Airway epithelial cell (primary cell): ENCODE results near the gene KCNJ11. TPM values are rescaled to one million over a fixed set of nuclear protein-coding genes. Genes with fewer than 3 reads are reported as not detected.

Source experiments
- total RNA-seq: library from RNA; depleted of rRNA; stranded (reverse); fragments of >200 nt; gene quantifications from 2 replicates; pipeline ENCODE4 v1.2.3, GENCODE V29; 2015

The KCNJ11 gene
- total RNA-seq: 0.07 and 0.23 TPM in 2 replicates

GRCh38 chr11:17388609-17389210 is at the start of gene KCNJ11:
KCNJ11 (minus strand) TSS chr11:17388659; CDS start chr11:17388091, 568 bp downstream.

GRCh38 chr11:17351510-17352176 is 36.8 kb downstream of the KCNJ11 start, which contains the start of gene NCR3LG1:
NCR3LG1 (plus strand) TSS chr11:17351800; CDS start chr11:17351970, 170 bp downstream.

Other genes with a start within 250 kb of the KCNJ11 start
- gene PIK3C2A, start 180.7 kb downstream of the KCNJ11 start, total RNA-seq: 28.6 and 36.8 TPM in 2 replicates
- 20.5 and 24.4 TPM in 2 replicates for gene NUCB2, start 111.9 kb downstream of the KCNJ11 start, total RNA-seq
- gene NCR3LG1, start 36.9 kb downstream of the KCNJ11 start, total RNA-seq: 1.4 and 2.2 TPM in 2 replicates
- 0.42 TPM in 1 of 2 replicates, not detected in the other for gene ABCC8, start 88.2 kb upstream of the KCNJ11 start, total RNA-seq
- gene USH1C, start 155.8 kb upstream of the KCNJ11 start, total RNA-seq: not detected in 2 replicates
- gene OTOG, start 158.6 kb upstream of the KCNJ11 start, total RNA-seq: not detected in 2 replicates